ENCODE results near the gene SUGCT.

Gene SUGCT

GRCh38 chr7:40544221-40544723 lies 409.5 kb downstream of the SUGCT start:
- H3K4me1 ChIP-seq (ENCODE audit: low read length) = no peaks in the 10 kb centered on the region
- no peak overlapping the region for H3K4me3 ChIP-seq (ENCODE audit: low read length)
- H3F3A ChIP-seq (ENCODE audit: insufficient read depth, low read length) = no peaks in the 10 kb centered on the region
- no peak overlapping the region for H3K27ac ChIP-seq (ENCODE audit: low read length)
- no peaks in the 10 kb centered on the region for H3K79me2 ChIP-seq (ENCODE audit: low read length)
- H3K4me2 ChIP-seq (ENCODE audit: low read depth, low read length) = no peak overlapping the region
- H3K27me3 ChIP-seq (replicated peaks; ENCODE audit: insufficient read depth, low read length) = no peaks in the 10 kb centered on the region
- DNase-seq = no peak
- H3K36me3 ChIP-seq (replicated peaks; ENCODE audit: insufficient read depth, low read length) = no peaks in the 10 kb centered on the region
- no peaks in the 10 kb centered on the region for H3K9me2 ChIP-seq (replicated peaks; ENCODE audit: insufficient read depth, low read length)
- no peak overlapping the region for H2AFZ ChIP-seq (ENCODE audit: low read length)
- no peak overlapping the region for H3K9ac ChIP-seq (ENCODE audit: low read length)
- no peaks in the 10 kb centered on the region for H3K9me3 ChIP-seq (replicated peaks; ENCODE audit: insufficient read depth, low read length)
- TF ChIP-seq, protein P1, sequence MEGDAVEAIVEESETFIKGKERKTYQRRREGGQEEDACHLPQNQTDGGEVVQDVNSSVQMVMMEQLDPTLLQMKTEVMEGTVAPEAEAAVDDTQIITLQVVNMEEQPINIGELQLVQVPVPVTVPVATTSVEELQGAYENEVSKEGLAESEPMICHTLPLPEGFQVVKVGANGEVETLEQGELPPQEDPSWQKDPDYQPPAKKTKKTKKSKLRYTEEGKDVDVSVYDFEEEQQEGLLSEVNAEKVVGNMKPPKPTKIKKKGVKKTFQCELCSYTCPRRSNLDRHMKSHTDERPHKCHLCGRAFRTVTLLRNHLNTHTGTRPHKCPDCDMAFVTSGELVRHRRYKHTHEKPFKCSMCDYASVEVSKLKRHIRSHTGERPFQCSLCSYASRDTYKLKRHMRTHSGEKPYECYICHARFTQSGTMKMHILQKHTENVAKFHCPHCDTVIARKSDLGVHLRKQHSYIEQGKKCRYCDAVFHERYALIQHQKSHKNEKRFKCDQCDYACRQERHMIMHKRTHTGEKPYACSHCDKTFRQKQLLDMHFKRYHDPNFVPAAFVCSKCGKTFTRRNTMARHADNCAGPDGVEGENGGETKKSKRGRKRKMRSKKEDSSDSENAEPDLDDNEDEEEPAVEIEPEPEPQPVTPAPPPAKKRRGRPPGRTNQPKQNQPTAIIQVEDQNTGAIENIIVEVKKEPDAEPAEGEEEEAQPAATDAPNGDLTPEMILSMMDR (IDR thresholded peaks at IDR 0.05; ENCODE audit: low read length) = no peak
- no peak for TF ChIP-seq EZH2phosphoT487 (IDR thresholded peaks at IDR 0.05; ENCODE audit: low read length)
- TF ChIP-seq EZH2 (optimal IDR thresholded peaks at IDR 0.05; ENCODE audit: low read depth, low read length) = no peak
- no peaks in the 10 kb centered on the region for H4K20me1 ChIP-seq (ENCODE audit: insufficient read depth, low read length)

DNA sequence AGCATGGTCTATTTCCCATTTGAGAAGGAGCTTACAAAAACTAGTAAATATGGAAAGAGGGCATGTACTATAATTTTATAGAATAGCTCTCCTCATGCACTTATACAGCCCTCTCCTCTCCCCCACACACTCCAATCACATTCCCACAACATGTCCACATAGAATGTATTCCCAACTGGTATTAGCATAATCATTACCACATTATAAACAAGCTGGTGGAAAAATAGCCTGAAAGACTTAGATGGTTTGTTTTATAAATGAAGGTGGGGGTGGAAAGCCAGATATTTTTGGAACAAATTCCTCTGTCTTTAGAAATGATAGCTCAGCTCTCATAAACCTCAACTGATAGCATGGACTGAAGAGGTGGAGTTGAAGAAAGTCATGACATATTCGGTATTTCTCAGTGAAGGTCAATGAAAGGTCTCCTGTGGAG lies 410.1 kb downstream of the SUGCT start:
- Histone ChIP-seq H3K4me2 (ENCODE audit: low read depth, low read length) (no peak overlapping the region), H3K9me2 (replicated peaks; ENCODE audit: insufficient read depth, low read length) (no peaks in the 10 kb centered on the region), H3K36me3 (replicated peaks; ENCODE audit: insufficient read depth, low read length) (no peaks in the 10 kb centered on the region), H4K20me1 (ENCODE audit: insufficient read depth, low read length) (no peaks in the 10 kb centered on the region), H3K4me1 (ENCODE audit: low read length) (no peaks in the 10 kb centered on the region), H3K27ac (ENCODE audit: low read length) (no peak overlapping the region), H3K4me3 (ENCODE audit: low read length) (no peak overlapping the region), H2AFZ (ENCODE audit: low read length) (no peak overlapping the region), H3K27me3 (replicated peaks; ENCODE audit: insufficient read depth, low read length) (no peaks in the 10 kb centered on the region), H3K79me2 (ENCODE audit: low read length) (no peaks in the 10 kb centered on the region), H3K9me3 (replicated peaks; ENCODE audit: insufficient read depth, low read length) (no peaks in the 10 kb centered on the region), H3K9ac (ENCODE audit: low read length) (no peak overlapping the region), H3F3A (ENCODE audit: insufficient read depth, low read length) (no peaks in the 10 kb centered on the region)
- TF ChIP-seq EZH2phosphoT487 (IDR thresholded peaks at IDR 0.05; ENCODE audit: low read length) = no peak
- TF ChIP-seq EZH2 (optimal IDR thresholded peaks at IDR 0.05; ENCODE audit: low read depth, low read length) = no peak
- TF ChIP-seq, protein P1 (IDR thresholded peaks at IDR 0.05; ENCODE audit: low read length) = no peak
- DNase-seq = no peak

- no peaks in the 10 kb centered on the region for H4K20me1 ChIP-seq (ENCODE audit: insufficient read depth, low read length)
- no peak for DNase-seq
- H3K27ac ChIP-seq (ENCODE audit: low read length) = no peak overlapping the region
- H3F3A ChIP-seq (ENCODE audit: insufficient read depth, low read length) = no peaks in the 10 kb centered on the region
- no peaks in the 10 kb centered on the region for H3K27me3 ChIP-seq (replicated peaks; ENCODE audit: insufficient read depth, low read length)
- H3K36me3 ChIP-seq (replicated peaks; ENCODE audit: insufficient read depth, low read length) = no peaks in the 10 kb centered on the region
- TF ChIP-seq, protein P1 (IDR thresholded peaks at IDR 0.05; ENCODE audit: low read length) = no peak
- no peak for TF ChIP-seq EZH2phosphoT487 (IDR thresholded peaks at IDR 0.05; ENCODE audit: low read length)
- TF ChIP-seq EZH2 (optimal IDR thresholded peaks at IDR 0.05; ENCODE audit: low read depth, low read length) = no peak
- H3K9me3 ChIP-seq (replicated peaks; ENCODE audit: insufficient read depth, low read length) = no peaks in the 10 kb centered on the region
- no peaks in the 10 kb centered on the region for H3K4me1 ChIP-seq (ENCODE audit: low read length)
- no peak overlapping the region for H2AFZ ChIP-seq (ENCODE audit: low read length)
- no peak overlapping the region for H3K4me3 ChIP-seq (ENCODE audit: low read length)
- H3K4me2 ChIP-seq (ENCODE audit: low read depth, low read length) = no peak overlapping the region
- no peak overlapping the region for H3K9ac ChIP-seq (ENCODE audit: low read length)
- H3K79me2 ChIP-seq (ENCODE audit: low read length) = no peaks in the 10 kb centered on the region
- H3K9me2 ChIP-seq (replicated peaks; ENCODE audit: insufficient read depth, low read length) = no peaks in the 10 kb centered on the region
Measured at GRCh38 chr7:40545739-40546138, 410.9 kb downstream of the SUGCT start.
